Measurements from ENCODE around the gene FRMD8.
A peak's percentile ranks its signal among the peaks of the same experiment; 100 is the strongest.

DNA sequence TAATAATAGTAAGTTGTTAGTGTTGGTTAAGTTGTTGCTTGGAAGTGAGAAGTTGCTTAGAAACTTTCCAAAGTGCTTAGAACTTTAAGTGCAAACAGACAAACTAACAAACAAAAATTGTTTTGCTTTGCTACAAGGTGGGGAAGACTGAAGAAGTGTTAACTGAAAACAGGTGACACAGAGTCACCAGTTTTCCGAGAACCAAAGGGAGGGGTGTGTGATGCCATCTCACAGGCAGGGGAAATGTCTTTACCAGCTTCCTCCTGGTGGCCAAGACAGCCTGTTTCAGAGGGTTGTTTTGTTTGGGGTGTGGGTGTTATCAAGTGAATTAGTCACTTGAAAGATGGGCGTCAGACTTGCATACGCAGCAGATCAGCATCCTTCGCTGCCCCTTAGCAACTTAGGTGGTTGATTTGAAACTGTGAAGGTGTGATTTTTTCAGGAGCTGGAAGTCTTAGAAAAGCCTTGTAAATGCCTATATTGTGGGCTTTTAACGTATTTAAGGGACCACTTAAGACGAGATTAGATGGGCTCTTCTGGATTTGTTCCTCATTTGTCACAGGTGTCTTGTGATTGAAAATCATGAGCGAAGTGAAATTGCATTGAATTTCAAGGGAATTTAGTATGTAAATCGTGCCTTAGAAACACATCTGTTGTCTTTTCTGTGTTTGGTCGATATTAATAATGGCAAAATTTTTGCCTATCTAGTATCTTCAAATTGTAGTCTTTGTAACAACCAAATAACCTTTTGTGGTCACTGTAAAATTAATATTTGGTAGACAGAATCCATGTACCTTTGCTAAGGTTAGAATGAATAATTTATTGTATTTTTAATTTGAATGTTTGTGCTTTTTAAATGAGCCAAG, 38.9 kb downstream of the FRMD8 start:
- TF ChIP-seq SPI1 (IDR thresholded peaks at IDR 0.05; ENCODE audit: borderline replicate concordance, low read depth, low read length) (no peak), ZNF133 (CRISPR knock-in tag; IDR thresholded peaks at IDR 0.05) (no peak), RBBP5 (IDR thresholded peaks at IDR 0.05; ENCODE audit: borderline replicate concordance, insufficient read depth, low read length, poor library complexity, severe bottlenecking) (no peak), CHD2 (IDR thresholded peaks at IDR 0.05; ENCODE audit: low read depth, low read length) (no peak), LEF1 (IDR thresholded peaks at IDR 0.05) (no peak), EZH2 (IDR thresholded peaks at IDR 0.05; ENCODE audit: borderline replicate concordance, low read depth, low read length) (no peak), CREB1 (IDR thresholded peaks at IDR 0.05) (no peak), CREB1 (CRISPR knock-in tag; IDR thresholded peaks at IDR 0.05) (0 out of 2 replicates have a peak, but pooled peaks have one; percentile 44), MED1 (CRISPR knock-in tag; IDR thresholded peaks at IDR 0.05; ENCODE audit: borderline replicate concordance) (no peak), CBX1 (IDR thresholded peaks at IDR 0.05; ENCODE audit: low read depth) (no peak), RFX1 (IDR thresholded peaks at IDR 0.05) (no peak)
- TF ChIP-seq, protein P1, sequence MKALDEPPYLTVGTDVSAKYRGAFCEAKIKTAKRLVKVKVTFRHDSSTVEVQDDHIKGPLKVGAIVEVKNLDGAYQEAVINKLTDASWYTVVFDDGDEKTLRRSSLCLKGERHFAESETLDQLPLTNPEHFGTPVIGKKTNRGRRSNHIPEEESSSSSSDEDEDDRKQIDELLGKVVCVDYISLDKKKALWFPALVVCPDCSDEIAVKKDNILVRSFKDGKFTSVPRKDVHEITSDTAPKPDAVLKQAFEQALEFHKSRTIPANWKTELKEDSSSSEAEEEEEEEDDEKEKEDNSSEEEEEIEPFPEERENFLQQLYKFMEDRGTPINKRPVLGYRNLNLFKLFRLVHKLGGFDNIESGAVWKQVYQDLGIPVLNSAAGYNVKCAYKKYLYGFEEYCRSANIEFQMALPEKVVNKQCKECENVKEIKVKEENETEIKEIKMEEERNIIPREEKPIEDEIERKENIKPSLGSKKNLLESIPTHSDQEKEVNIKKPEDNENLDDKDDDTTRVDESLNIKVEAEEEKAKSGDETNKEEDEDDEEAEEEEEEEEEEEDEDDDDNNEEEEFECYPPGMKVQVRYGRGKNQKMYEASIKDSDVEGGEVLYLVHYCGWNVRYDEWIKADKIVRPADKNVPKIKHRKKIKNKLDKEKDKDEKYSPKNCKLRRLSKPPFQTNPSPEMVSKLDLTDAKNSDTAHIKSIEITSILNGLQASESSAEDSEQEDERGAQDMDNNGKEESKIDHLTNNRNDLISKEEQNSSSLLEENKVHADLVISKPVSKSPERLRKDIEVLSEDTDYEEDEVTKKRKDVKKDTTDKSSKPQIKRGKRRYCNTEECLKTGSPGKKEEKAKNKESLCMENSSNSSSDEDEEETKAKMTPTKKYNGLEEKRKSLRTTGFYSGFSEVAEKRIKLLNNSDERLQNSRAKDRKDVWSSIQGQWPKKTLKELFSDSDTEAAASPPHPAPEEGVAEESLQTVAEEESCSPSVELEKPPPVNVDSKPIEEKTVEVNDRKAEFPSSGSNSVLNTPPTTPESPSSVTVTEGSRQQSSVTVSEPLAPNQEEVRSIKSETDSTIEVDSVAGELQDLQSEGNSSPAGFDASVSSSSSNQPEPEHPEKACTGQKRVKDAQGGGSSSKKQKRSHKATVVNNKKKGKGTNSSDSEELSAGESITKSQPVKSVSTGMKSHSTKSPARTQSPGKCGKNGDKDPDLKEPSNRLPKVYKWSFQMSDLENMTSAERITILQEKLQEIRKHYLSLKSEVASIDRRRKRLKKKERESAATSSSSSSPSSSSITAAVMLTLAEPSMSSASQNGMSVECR (CRISPR knock-in tag; IDR thresholded peaks at IDR 0.05), result no peak; the same call in 1 of the 2 replicates

Data from K562 (cell line).